Measurements from ENCODE around the gene DUSP9.

DNA sequence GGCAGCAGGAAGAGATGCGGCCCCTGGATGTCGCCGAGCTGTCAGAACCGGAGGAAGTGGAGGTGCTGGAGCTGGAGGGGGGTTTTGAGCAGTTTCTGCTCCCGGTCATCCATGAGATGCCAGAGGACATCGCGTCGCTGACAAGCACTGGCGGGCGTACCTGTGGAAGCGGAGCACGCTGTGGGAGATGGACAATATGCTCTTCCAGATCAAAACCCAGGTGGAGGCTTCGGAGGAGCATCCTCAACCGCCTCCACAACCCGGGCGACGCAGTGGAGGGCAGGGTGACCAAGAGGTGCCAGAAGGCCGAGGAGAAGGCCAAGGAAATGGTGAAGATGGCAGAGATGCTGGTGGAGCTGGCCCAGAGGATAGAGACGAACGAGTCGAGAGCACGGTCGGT is 40.5 kb upstream of the DUSP9 start:
- TF ChIP-seq, protein P1, sequence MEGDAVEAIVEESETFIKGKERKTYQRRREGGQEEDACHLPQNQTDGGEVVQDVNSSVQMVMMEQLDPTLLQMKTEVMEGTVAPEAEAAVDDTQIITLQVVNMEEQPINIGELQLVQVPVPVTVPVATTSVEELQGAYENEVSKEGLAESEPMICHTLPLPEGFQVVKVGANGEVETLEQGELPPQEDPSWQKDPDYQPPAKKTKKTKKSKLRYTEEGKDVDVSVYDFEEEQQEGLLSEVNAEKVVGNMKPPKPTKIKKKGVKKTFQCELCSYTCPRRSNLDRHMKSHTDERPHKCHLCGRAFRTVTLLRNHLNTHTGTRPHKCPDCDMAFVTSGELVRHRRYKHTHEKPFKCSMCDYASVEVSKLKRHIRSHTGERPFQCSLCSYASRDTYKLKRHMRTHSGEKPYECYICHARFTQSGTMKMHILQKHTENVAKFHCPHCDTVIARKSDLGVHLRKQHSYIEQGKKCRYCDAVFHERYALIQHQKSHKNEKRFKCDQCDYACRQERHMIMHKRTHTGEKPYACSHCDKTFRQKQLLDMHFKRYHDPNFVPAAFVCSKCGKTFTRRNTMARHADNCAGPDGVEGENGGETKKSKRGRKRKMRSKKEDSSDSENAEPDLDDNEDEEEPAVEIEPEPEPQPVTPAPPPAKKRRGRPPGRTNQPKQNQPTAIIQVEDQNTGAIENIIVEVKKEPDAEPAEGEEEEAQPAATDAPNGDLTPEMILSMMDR (IDR thresholded peaks at IDR 0.05): no peak
- TF ChIP-seq POLR2A (IDR thresholded peaks at IDR 0.05): no peak
